ENCODE measurements around the gene DBNDD1.

GRCh38 chr16:90028985-90029384 lies 9.7 kb upstream of the DBNDD1 start:
- TF ChIP-seq GATA3 (IDR thresholded peaks at IDR 0.05; ENCODE audit: low read depth, low read length) (no peak), GATA2 (IDR thresholded peaks at IDR 0.05; ENCODE audit: low read depth, low read length) (no peak)

Measured in SH-SY5Y (cell line).